SU-DHL-6 (cell line): ENCODE data around the gene DMP1.

Source experiments
- CTCF ChIP-seq: fragments of 200-600 bp; sonication (generic); IDR thresholded peaks from one replicate; pipeline ENCODE4 v1.5.1; 2017; ENCODE audit warnings: antibody characterized with exemption, mild to moderate bottlenecking, low read length, moderate library complexity; ENCODE audit not compliant: insufficient read depth, poor library complexity, severe bottlenecking
- EZH2phosphoT487 ChIP-seq: fragments of 200-600 bp; sonication (generic), shearing (Covaris generic); conservative IDR thresholded peaks from 2 replicates; pipeline ENCODE4 v1.6.1; 2018; ENCODE audit warnings: mild to moderate bottlenecking, antibody characterized with exemption, low read length, moderate library complexity, mixed read lengths

DNA sequence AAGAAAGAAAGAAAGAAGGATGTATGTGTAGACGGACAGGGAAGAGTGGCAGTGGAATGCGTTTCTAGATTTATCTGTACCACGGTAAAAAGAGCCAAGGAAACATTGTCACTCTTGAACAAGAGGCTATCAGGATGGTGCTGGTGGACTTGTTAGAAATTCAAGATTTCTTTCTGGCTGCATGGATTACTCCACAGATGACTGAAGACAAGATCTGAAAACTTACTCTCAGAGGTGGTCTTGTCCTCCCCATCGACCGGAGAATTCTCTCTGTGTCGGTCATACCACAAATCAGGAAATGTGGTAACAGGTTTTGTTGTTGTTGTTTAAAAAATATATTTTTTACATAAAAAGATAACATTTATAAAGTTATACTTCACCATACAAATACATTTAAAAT is 30.0 kb upstream of the DMP1 start:
- TF ChIP-seq CTCF (no peak), EZH2phosphoT487 (no peak)
